Subcutaneous abdominal adipose tissue (tissue), 5 donors: Measurements from ENCODE around the gene MYO3B.

Experiments
- H3K27ac ChIP-seq: one replicate; pipeline ENCODE4 v1.7.0; 2013; ENCODE audit warnings: low read depth, mild to moderate bottlenecking, inconsistent platforms, low read length, moderate library complexity
- H3K27me3 ChIP-seq, 5 donors: one replicate each; pipeline ENCODE4 v1.7.0; 2013; ENCODE audit warnings: low read length in 5 of 5, inconsistent platforms in 1 of 5; ENCODE audit not compliant: control insufficient read depth in 5 of 5, insufficient read depth in 4 of 5
- H3K36me3 ChIP-seq, 5 donors: one replicate each; pipeline ENCODE4 v1.7.0; 2013; ENCODE audit warnings: low read length in 5 of 5; ENCODE audit not compliant: control insufficient read depth in 5 of 5, insufficient read depth in 5 of 5
- H3K4me1 ChIP-seq, 5 donors: one replicate each; pipeline ENCODE4 v1.7.0; 2013; ENCODE audit warnings: low read length in 5 of 5, mild to moderate bottlenecking in 3 of 5, moderate library complexity in 1 of 5; ENCODE audit not compliant: control insufficient read depth in 5 of 5, insufficient read depth in 5 of 5
- H3K4me3 ChIP-seq, 5 donors: one replicate each; pipeline ENCODE4 v1.7.0; 2013; ENCODE audit warnings: low read length in 5 of 5, low read depth in 1 of 5
- H3K9ac ChIP-seq, 5 donors: one replicate each; pipeline ENCODE4 v1.7.0; 2013; ENCODE audit warnings: low read length in 5 of 5, mild to moderate bottlenecking in 4 of 5, moderate library complexity in 3 of 5
- H3K9me3 ChIP-seq, 5 donors: one replicate each; pipeline ENCODE4 v1.7.0; 2013; ENCODE audit warnings: low read length in 5 of 5; ENCODE audit not compliant: control insufficient read depth in 5 of 5
- donor health status: healthy.
- donor health status: healthy.
- donor health status: healthy.
- donor health status: healthy.
- donor health status: healthy.

MYO3B gene

GRCh38 chr2:170146784-170147183 lies 31.2 kb upstream of the MYO3B start:
- H3K9me3 ChIP-seq: no peaks in the 10 kb centered on the region
- no peaks in the 10 kb centered on the region for H3K36me3 ChIP-seq
- no peak overlapping the region for H3K27ac ChIP-seq
- H3K4me1 ChIP-seq: peaks cover 0 to 6% (median 0%) of the 10 kb centered on the region in 5 donors
- peaks cover 0 to 6% (median 3%) of the 10 kb centered on the region in 5 donors for H3K27me3 ChIP-seq
- no peak overlapping the region for H3K9ac ChIP-seq
- H3K4me3 ChIP-seq: no peak overlapping the region

- Histone ChIP-seq H3K4me3 (no peak overlapping the region), H3K9ac (no peak overlapping the region), H3K9me3 (peaks cover 0 to 2% (median 0%) of the 10 kb centered on the region in 5 donors), H3K4me1 (peaks cover 0 to 6% (median 0%) of the 10 kb centered on the region in 5 donors), H3K27me3 (no peaks in the 10 kb centered on the region), H3K36me3 (no peaks in the 10 kb centered on the region), H3K27ac (no peak overlapping the region)
These were observed 30.4 kb upstream of the MYO3B start for GRCh38 chr2:170147576-170147975.

DNA sequence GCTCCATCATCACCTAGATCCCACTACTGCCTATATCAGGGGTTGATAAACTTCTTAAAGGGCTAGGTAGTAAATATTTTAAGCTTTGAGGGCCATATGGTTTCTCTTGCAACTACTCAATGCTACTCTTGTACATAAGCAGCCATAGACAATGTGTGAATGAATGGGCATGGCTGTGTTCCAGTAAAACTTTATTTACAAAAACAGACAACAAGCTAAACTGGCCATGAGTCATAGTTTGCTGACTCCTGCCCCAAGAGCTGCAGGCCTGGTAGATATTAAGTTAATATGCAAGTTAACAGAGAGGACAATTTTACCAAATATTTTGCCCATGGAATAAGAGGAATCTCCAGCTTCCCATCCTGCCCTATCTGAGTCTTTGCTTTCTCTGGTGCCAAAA lies 29.8 kb upstream of the MYO3B start:
- H3K9me3 ChIP-seq: peaks cover 0 to 2% (median 0%) of the 10 kb centered on the region in 5 donors
- H3K36me3 ChIP-seq: no peaks in the 10 kb centered on the region
- H3K9ac ChIP-seq: no peak overlapping the region
- H3K27ac ChIP-seq: no peak overlapping the region
- no peak overlapping the region for H3K4me3 ChIP-seq
- peaks cover 0 to 6% (median 0%) of the 10 kb centered on the region in 5 donors for H3K4me1 ChIP-seq
- no peaks in the 10 kb centered on the region for H3K27me3 ChIP-seq

DNA sequence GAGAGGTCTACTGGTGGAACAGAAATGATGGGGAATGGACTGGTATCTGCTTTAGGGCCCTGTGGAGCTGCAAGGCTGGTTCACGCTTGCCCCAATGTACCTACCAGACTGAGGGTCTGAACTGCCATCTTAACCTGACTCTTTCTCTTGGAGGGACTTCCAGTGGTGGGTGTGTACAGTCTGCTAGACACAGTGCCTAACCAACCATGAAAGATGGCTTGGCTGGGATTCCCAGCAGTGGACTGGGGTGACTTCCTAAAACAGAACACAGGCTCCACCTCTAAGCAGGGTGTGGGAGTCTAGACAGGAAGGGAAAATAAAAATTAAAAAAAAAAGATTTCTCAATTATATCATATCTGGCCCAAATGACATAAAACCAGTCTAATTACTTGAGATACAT lies 25.5 kb upstream of the MYO3B start:
- H3K9ac ChIP-seq: no peak overlapping the region
- peaks cover 0 to 9% (median 0%) of the 10 kb centered on the region in 5 donors for H3K4me1 ChIP-seq
- no peak overlapping the region for H3K27ac ChIP-seq
- peaks cover 0 to 6% (median 0%) of the 10 kb centered on the region in 5 donors for H3K9me3 ChIP-seq
- H3K27me3 ChIP-seq: no peaks in the 10 kb centered on the region
- H3K4me3 ChIP-seq: no peak overlapping the region
- no peaks in the 10 kb centered on the region for H3K36me3 ChIP-seq

DNA sequence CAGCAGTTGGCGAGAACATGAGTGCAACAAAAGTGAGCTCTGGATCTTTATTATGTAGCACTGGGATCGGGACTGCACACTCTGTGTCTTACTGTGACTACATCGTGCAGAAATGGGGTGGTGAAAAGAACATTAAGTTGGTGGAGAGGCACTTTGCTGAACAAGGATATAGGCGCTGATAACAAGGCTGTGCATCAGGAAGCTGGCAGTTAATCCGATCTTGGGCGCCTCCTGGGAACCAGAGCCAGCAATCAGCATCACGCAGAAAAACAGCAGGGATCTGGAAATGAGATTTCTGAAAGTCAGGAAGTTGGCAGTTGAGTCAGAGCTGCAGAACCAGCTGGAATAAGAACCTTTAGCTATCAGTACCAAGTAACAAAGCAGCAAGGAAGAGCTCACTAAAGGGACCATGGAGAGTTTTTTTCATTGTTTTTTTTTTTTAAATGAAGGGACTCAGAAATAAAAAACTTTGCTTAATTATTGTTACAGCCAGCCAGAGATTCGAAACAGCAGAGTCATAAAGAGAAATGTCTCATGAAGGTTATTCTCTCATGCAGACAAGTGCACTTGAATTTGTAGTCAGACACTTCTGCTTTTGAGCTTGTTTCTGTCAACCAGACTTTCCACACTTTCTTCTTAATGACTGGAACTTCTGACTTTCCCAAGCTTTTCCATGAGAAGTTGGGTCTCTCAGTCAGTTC lies 22.8 kb upstream of the MYO3B start:
- Histone ChIP-seq H3K27me3 (no peaks in the 10 kb centered on the region), H3K4me1 (peaks cover 0 to 9% (median 0%) of the 10 kb centered on the region in 5 donors), H3K9ac (no peak overlapping the region), H3K36me3 (no peaks in the 10 kb centered on the region), H3K9me3 (peaks cover 0 to 6% (median 0%) of the 10 kb centered on the region in 5 donors), H3K4me3 (peak overlapping the region in 1 of 5 donors; percentile 19), H3K27ac (no peak overlapping the region)

DNA sequence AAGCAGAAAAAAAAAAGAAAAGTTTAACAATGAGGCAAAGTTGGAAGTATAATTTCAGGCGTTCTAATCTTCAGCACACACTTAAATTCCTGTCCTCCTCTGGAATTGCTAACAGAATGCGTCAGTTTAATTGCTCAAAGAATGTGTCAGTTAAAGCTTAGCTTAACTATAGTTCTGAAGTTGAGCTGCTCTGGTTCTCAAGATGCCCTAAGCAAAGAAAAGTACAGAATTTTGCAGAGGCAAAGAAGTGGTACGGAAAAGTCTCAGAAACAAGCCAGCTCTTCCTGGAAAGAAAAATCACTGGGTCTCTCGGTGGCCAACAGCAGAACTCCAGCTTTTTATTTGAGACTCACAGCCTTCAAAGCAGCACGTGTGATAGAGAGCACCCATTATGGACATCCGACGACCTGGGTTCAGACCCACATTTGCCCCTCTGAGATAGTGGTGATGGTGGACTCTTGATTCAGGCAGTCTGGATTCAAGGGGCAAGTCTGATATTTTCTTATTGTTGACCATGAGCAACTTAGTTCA lies 22.2 kb upstream of the MYO3B start:
- peaks cover 0 to 9% (median 0%) of the 10 kb centered on the region in 5 donors for H3K4me1 ChIP-seq
- H3K9me3 ChIP-seq: peaks cover 0 to 6% (median 0%) of the 10 kb centered on the region in 5 donors
- no peak overlapping the region for H3K27ac ChIP-seq
- no peaks in the 10 kb centered on the region for H3K27me3 ChIP-seq
- no peak overlapping the region for H3K4me3 ChIP-seq
- no peaks in the 10 kb centered on the region for H3K36me3 ChIP-seq
- no peak overlapping the region for H3K9ac ChIP-seq

GRCh38 chr2:170156592-170156991 lies 21.4 kb upstream of the MYO3B start:
- Histone ChIP-seq H3K27ac (no peak overlapping the region), H3K4me3 (no peak overlapping the region)

GRCh38 chr2:170157025-170157684 lies 20.8 kb upstream of the MYO3B start:
- Histone ChIP-seq H3K27ac (no peak overlapping the region), H3K4me3 (no peak overlapping the region), H3K4me1 (peaks cover 0 to 9% (median 5%) of the 10 kb centered on the region in 5 donors), H3K9me3 (peaks cover 0 to 6% (median 0%) of the 10 kb centered on the region in 5 donors), H3K36me3 (no peaks in the 10 kb centered on the region), H3K27me3 (peaks cover 0 to 3% (median 0%) of the 10 kb centered on the region in 5 donors), H3K9ac (no peak overlapping the region)

More at GRCh38 chr2:170156592-170156991, 21.4 kb upstream of the MYO3B start:
- Histone ChIP-seq H3K9ac (no peak overlapping the region), H3K4me1 (peaks cover 0 to 9% (median 4%) of the 10 kb centered on the region in 5 donors), H3K27me3 (peaks cover 0 to under 1% (median 0%) of the 10 kb centered on the region in 5 donors), H3K36me3 (no peaks in the 10 kb centered on the region), H3K9me3 (peaks cover 0 to 6% (median 0%) of the 10 kb centered on the region in 5 donors)

DNA sequence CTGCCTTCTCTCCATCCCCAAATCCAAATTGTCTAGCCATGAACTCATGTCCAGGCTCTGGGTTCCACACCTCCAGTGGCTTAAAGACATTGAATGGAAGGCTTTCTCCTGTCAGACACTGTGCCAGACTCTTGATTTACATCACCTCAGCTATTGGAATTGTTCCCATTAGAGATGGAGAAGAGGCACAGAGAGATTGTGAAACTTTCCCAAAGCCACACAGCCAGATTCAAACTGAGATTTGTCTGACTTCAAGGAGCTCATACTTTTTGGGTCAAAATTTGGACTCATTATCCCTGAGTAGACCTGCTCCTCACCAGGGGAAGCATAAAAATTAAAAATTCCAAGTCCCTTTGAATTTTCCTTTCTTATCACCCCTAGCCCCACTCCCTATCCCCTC lies 18.9 kb upstream of the MYO3B start:
- Histone ChIP-seq H3K27me3 (peaks cover 0 to 3% (median 0%) of the 10 kb centered on the region in 5 donors), H3K9ac (no peak overlapping the region), H3K27ac (no peak overlapping the region), H3K4me3 (no peak overlapping the region), H3K4me1 (peaks cover 0 to 9% (median 5%) of the 10 kb centered on the region in 5 donors), H3K36me3 (no peaks in the 10 kb centered on the region), H3K9me3 (no peaks in the 10 kb centered on the region)
